Erythroblast (primary cell): ENCODE measurements around the gene S100G.

Experiments
- GATA1 ChIP-seq: IDR thresholded peaks from 2 replicates; pipeline ENCODE4 v1.6.1; 2011; ENCODE audit warnings: low read depth, mild to moderate bottlenecking, control low read depth, low read length, moderate library complexity
- POLR2A ChIP-seq: IDR thresholded peaks from 2 replicates; pipeline ENCODE4 v1.6.1; 2011; ENCODE audit warnings: mild to moderate bottlenecking, low read length

DNA sequence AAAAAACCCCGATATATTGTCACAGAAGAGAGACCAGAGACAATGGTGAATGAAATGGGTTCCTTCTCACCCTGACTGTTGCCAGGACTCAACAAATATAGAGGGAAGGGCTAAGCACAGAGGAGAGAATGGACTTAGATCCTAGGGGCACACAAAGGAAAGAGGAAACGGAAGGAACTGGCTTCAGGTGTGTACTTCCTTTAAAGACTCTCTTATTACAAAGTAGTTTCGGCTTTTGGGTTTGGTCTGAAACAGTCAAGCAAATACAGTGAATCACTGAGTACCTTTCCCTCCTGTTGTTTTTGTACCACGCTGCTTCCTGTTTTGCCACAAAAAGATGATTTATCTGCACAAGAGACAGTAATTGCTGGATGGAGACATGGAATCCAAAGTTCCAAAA, 46.1 kb upstream of the S100G start:
- TF ChIP-seq POLR2A (no peak), GATA1 (no peak)
